NB4 (cell line): ENCODE results near the gene ME2.

Experiments used
- CTCF ChIP-seq: IDR thresholded peaks from one replicate; pipeline ENCODE4 v1.5.1; 2012; ENCODE audit warnings: low read depth, low read length
- MYC ChIP-seq: IDR thresholded peaks from 2 replicates; pipeline ENCODE4 v1.6.1; 2011; ENCODE audit warnings: low read depth, low read length
- POLR2A ChIP-seq: IDR thresholded peaks from 2 replicates; pipeline ENCODE4 v1.6.1; 2011; ENCODE audit warnings: mild to moderate bottlenecking; ENCODE audit not compliant: insufficient read length; ENCODE audit errors: extremely low read depth

GRCh38 chr18:50982086-50982801 is 103.3 kb downstream of the ME2 start:
- TF ChIP-seq CTCF (no peak), POLR2A (no peak), MYC (no peak)
